HG03139 (cell line): ENCODE data around the gene FBXO34.

Experiments
- ATAC-seq: cut with Tn5 transposase; IDR thresholded peaks from one replicate; pipeline ENCODE4 v1.9.1; 2021; ENCODE audit not compliant: unreplicated experiment

The FBXO34 gene, protein sequence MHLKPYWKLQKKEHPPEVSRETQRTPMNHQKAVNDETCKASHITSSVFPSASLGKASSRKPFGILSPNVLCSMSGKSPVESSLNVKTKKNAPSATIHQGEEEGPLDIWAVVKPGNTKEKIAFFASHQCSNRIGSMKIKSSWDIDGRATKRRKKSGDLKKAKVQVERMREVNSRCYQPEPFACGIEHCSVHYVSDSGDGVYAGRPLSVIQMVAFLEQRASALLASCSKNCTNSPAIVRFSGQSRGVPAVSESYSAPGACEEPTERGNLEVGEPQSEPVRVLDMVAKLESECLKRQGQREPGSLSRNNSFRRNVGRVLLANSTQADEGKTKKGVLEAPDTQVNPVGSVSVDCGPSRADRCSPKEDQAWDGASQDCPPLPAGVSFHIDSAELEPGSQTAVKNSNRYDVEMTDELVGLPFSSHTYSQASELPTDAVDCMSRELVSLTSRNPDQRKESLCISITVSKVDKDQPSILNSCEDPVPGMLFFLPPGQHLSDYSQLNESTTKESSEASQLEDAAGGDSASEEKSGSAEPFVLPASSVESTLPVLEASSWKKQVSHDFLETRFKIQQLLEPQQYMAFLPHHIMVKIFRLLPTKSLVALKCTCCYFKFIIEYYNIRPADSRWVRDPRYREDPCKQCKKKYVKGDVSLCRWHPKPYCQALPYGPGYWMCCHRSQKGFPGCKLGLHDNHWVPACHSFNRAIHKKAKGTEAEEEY

DNA sequence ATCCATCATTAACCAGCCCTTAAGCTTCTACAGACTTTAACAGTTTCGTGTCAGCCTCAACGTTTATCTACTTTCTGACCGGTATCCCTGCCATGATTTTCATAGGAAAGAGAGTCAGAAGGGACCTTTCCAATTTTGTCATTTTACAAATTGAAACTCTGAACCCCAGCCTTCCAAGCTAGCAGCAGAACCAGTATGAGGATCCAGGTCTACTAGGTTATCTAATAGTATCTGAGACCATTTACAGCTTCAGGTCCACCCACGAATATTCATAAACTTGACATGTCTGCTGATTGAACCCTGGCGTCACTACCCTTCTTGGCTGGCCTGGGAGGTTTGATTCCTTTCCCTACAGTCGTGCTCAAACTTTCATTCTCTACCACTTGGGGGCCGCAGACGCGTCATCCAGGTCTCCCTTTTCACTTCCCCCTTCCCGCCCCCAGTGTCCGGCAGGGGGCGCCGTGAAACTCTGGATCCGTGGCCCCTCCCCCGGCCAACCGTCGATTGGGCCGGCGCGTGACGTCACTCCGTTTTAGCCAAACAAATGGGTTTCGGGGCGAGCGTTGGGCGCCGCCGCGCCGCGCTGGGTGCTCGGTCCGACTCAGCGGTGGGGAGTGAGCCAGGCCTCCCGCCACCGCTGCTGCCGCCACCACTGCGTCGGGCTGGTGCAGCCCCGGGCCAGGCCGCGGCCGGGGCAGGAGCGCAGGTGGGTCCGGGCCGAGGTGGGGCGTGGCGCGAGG is at the start of gene FBXO34:
Gene FBXO34 (plus strand): TSS at position 590 of the 740 bp plus-strand sequence. CDS start 78,970 bp downstream, outside the sequence.
- ATAC-seq, result peak; percentile 80

DNA sequence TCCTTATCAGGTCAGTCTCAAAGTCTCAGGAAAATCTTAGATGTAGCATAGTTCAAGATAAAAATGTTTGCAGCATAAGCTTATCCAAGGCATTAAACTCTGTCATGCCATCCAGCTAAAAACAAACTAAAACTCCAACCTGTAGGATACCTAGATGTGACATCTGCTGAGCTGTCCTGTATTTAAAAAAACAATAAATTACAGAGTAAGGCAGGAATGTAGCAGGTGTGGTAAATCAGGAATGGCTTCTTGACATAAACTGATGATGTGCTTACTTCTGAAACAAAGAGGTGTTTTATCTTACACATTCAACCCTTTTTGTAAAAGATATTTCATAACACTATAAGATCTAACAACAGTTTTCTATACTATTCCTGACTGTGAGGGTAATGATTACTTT is 49.3 kb upstream of the FBXO34 start:
- ATAC-seq, result no peak

GRCh38 chr14:55223364-55223763 is 47.9 kb upstream of the FBXO34 start:
- no peak for ATAC-seq

DNA sequence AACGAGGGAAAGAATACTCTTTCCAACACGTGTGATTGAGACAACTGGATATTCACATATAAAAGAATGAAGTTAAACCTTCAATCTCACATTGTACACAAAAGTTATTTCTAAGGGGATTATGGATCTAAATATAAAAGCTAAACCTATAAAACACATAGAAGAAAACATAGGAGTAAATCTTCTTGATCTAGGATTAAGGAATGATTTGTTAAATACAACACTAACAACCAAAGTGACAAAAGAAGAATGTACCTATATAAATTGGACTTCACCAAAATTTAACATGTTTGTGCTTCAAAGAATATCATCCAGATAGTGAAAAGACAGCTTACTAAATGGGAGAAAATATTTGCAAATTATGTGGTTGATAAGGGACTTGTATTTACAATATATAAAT is 43.0 kb upstream of the FBXO34 start:
- ATAC-seq, result no peak

- no peak for ATAC-seq
Observed at GRCh38 chr14:55233591-55233990, 37.6 kb upstream of the FBXO34 start.

- no peak for ATAC-seq
Observed at GRCh38 chr14:55238019-55238680, 33.1 kb upstream of the FBXO34 start.

DNA sequence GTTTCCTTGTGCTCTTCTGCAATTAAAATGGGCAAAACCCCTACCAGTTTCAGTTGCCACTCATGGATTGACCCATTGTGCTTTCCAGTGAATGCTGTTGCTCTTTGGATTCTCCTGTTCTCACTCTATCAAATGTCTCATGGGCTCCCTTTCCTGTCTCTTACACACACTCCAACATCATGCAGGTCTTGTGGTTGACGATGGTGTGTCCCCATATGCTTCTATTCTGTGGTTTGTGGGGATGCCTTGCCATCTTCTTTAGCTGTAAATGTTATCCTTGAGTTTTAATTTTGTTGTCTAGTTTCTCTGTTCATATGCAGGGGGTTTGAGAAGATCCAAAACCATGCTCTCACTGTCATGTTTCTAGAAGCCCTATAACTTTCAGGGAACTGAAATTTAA is 31.9 kb upstream of the FBXO34 start:
- no peak for ATAC-seq

- no peak for ATAC-seq
Observed at GRCh38 chr14:55240526-55241178, 30.6 kb upstream of the FBXO34 start.

DNA sequence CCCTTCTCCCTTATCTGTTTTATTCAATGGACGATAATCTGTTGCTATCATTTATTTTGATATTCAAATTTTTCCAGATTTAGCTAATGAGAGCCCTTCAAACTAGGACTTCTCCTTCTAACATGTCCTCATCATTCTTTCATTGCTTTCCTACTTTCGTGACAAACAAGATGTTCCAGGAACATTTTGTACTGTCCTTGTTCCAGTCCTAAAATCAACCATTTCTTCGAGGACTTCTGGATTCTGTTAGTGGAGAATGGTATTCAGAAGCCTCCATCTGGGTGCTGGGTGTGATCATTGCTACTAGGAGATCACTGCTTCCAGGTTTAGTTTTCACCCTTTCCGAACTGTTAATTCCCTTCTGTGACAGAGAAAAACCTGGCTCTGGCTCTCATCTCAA is 29.5 kb upstream of the FBXO34 start:
- ATAC-seq, result no peak

DNA sequence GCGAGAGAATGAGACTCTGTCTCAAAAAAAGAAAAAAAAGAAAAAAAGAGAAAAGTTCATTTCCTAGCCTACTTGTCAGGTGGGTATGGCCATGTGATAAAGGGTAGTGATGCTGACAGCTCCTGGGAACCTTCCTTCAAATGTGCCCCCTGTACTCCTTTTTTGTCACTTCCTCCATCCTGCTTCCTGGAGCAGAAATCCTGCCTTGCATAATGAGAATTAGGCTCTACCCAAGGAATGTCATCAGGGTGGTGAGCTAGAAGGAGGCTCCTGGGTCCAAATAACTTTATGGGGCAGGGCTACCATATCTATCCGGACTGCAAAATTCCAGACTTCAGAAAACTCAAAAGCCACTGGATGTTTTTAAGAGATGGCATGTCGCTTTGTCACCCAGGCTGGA is 27.8 kb upstream of the FBXO34 start:
- no peak for ATAC-seq

DNA sequence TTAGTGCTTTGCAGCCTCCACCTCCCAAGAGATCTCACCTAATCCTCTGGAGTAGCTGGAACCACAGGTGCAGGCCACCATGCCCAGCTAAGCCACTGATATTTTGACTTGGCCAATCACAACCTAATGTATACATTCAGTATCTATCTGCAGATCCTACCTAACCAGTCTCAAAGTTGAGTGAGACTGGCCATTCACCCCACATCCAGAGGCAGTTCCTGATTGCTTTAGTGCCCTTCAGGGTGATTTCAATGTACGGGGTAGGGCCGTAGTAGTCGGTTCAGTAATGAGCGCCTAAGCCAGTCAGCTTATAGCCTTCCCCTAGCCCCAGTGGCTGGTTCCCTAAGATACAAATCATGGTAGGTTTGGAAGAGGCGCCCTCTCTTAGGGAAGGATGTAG is 27.4 kb upstream of the FBXO34 start:
- no peak for ATAC-seq

- ATAC-seq, result no peak
Observed at GRCh38 chr14:55245657-55246268, 25.5 kb upstream of the FBXO34 start.

DNA sequence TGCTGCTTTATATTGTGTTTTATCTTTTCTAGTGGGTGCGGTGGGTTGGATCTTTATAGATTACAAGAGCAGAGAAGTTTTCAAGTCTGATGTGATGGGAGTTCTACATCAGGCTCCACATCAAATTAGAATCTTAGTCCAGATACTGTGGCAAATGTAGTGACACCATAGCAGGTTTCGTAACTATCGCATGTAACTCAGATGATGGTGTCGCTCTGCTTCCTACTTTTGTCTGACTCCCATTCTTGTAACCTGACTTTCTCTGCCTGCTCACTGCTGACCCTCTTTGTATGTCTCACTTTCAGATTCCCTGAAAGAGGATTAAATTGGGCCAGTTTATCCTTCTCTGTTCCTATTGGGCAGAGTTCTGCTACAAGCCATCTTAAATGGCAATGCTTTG is 22.8 kb upstream of the FBXO34 start:
- no peak for ATAC-seq

DNA sequence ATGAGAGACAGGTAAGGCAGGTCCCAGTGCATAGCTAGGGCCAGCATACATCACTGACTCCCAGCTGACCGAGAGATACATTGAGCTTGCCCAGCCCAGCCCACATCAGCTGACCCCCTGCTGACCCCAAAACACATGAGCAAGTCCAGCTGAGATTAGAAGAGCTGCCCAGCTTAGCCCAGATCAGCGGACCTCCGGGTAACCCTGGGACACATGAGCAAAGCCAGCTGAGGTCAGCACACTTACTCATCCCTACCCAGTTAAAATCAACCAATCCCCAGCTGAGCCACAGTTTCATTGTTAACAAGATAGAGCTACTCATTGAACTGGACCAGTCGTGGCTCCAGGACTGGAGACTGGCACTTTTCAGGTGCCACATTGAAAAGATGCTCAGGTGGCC is 21.8 kb upstream of the FBXO34 start:
- no peak for ATAC-seq

- no peak for ATAC-seq
Observed at GRCh38 chr14:55253276-55253675, 17.9 kb upstream of the FBXO34 start.

- no peak for ATAC-seq
Observed at GRCh38 chr14:55254581-55254980, 16.6 kb upstream of the FBXO34 start.

GRCh38 chr14:55255979-55256378 is 15.2 kb upstream of the FBXO34 start:
- ATAC-seq, result no peak

- no peak for ATAC-seq
Observed at GRCh38 chr14:55256586-55256985, 14.6 kb upstream of the FBXO34 start.

- ATAC-seq, result no peak
Observed at GRCh38 chr14:55265197-55265596, 6.0 kb upstream of the FBXO34 start.

DNA sequence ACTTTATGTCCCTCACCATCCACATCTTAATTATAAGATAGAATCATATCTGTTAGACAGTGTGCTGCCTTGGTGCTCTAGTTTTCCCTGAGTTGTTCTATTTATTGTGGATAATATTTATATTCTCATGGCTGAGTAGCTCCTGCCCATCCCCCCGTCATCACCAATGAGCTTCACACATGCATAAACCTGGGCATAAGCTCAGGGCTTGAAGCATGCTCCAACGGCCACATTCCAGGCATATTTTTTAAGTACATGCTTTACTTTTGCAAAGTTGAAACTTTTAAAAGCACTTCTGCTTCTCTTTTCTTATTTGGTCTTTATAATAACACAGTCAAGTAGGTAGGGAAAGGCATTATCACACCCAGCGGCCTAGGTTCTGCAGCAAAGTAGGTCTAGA is 3.4 kb upstream of the FBXO34 start:
- no peak for ATAC-seq
